Liver (tissue), 3 donors: ENCODE results near the gene APEX1.

ENCODE experiments used
- CTCF ChIP-seq: fragments of 150-350 bp; IDR thresholded peaks from 2 replicates; pipeline ENCODE4 v1.5.1; 2017; ENCODE audit warnings: improper control_type of control experiment, low read depth, low read length; ENCODE audit not compliant: missing input control
- GABPA ChIP-seq, 2 donors: IDR thresholded peaks in 1 of 2; conservative IDR thresholded peaks in 1 of 2; 2 replicates each; pipeline ENCODE4 v1.6.1; 2016; ENCODE audit warnings: antibody characterized with exemption in 2 of 2, mild to moderate bottlenecking in 1 of 2, moderate library complexity in 1 of 2
- donor health status: healthy.
- donor health status: healthy.

- TF ChIP-seq CTCF (no peak), GABPA (IDR thresholded peaks at IDR 0.05 in 1 of 2, conservative IDR thresholded peaks at IDR 0.05 in 1 of 2) (no peak)
These were observed 30.2 kb upstream of the APEX1 start for GRCh38 chr14:20424851-20425250.
